ENCODE measurements around the gene CAMKK1.

- TF ChIP-seq CTCF (conservative IDR thresholded peaks at IDR 0.05 in 1 of 2, IDR thresholded peaks at IDR 0.05 in 1 of 2; ENCODE audit: extremely low read depth in 1 of 2, insufficient read depth in 1 of 2, low read depth in 1 of 2, low read length in 2 of 2) (no peak), EZH2 (IDR thresholded peaks at IDR 0.05; ENCODE audit: borderline replicate concordance, low read length) (no peak)
Observed at GRCh38 chr17:3861761-3862681, 30.8 kb downstream of the CAMKK1 start.
